GM21737 (cell line): ENCODE data around the gene CBX6.

Source experiments
- ATAC-seq: cut with Tn5 transposase; IDR thresholded peaks from one replicate; pipeline ENCODE4 v1.9.1; 2021; ENCODE audit warnings: mild to moderate bottlenecking, moderate library complexity; ENCODE audit not compliant: unreplicated experiment

Gene CBX6

GRCh38 chr22:38873469-38874411 lies 1.7 kb upstream of the CBX6 start:
- ATAC-seq, result no peak

GRCh38 chr22:38872831-38873248 lies 824 bp upstream of the CBX6 start:
- no peak for ATAC-seq

GRCh38 chr22:38871360-38872171 lies 450 bp downstream of the CBX6 start:
- ATAC-seq, result peak; percentile 14

GRCh38 chr22:38870791-38871359 lies 1.1 kb downstream of the CBX6 start:
- no peak for ATAC-seq

DNA sequence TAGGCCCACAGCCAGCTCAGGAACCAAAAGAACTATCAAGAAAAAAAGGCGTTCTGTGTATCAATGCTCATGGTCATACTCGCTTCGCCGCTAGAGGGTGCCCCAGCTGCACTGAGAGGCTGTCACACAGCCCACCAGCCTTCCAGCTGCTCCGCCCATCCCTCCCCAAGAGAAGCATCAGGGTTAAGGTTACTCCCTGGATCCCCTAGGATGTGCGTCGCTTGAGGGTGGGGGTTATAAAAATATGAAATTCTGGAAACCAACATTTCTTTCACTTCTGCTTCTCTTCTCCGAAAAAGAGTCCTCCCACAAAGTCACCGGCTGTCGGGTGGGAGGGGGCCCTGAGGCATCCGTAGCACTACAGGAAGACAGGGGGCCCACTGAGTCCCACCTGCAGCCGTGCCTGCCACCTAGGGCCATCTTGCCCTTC lies 1.7 kb downstream of the CBX6 start:
- ATAC-seq, result no peak

- no peak for ATAC-seq
These were observed 2.4 kb downstream of the CBX6 start for GRCh38 chr22:38869663-38870062.

DNA sequence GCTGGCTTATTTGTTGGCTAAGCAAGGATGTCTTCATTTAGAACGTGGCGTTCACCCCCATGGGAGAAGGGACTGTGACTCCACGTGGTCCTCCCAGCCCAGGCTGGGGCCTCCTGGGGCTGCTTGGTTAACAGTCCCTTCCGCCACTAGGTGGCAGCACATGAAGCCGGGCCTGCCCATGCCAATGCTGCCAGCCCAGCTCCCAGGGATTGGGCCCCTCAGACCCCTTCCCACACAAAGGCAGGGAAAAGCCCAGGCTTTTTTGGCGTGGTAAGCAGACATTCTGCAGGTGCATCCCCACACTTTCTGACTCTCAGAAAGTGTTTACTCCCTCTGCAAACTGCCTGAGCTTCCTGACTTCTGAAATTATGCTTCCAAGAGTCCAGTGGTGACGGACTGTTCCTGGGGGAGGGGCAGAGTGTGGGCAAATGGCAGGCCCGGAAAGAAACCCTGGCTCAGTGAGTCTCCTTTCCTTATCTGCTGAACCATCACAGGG lies 3.1 kb downstream of the CBX6 start:
- ATAC-seq, result no peak

DNA sequence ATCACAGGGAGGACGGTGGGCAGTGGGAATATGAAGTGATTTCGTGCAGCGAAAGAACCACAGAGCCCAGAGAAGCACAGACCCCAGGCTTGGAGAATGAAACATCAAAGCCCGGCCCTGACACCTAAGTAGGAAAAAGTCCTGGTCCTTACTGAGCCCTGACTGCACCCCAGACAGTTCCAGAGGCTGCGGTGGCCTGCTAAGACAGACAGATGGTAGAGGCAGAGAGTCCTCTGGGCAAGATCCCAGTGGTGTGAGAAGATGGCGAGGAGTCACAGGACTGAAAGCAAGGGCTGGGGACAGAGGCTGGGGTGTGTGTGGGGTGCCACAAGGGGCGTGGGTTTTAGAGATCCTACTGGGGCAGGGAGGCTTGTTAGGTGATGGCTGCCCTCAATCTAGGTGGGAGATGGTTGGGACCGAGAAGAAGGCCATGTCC lies 3.7 kb downstream of the CBX6 start:
- no peak for ATAC-seq

DNA sequence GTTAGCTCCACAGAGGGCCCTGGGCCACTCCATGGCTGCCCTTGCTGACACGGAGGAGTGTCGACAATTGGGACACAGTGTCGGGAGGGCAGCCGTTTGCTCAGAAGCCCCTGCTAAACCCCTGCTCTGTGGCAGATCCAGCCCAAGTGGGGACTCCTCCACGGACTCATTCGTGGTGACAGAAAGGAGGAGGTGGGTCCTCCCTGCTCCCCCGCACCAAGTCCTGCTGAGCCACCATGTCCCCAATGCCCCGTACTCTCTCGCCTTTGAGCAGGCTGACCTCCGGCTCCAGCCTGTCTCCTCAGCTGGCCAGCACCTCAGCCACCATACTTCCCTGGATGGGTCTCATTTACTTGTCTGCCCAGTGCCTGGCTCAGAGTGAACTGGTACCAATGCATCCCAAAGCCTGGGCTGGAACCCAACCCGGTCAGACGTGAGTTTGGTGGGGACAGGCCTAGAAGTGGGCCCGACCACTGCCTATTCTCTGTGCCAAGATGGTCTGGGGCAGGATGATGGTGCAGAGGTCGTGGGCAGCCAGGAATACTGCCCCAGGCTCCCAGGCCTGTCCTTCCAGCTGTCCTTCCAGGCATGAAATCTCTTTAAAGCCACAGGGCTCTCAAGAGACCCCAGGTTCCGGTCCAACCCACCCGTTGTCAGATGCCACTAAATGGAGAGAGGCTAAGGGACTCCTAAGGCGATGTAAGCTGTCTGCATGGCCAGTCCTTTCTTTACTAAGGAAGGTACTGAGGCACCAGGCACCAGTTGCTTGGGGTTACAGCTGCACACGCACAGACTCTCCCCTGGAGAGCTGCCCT lies 4.3 kb downstream of the CBX6 start:
- ATAC-seq, result no peak

GRCh38 chr22:38867124-38867455 lies 4.9 kb downstream of the CBX6 start:
- no peak for ATAC-seq

DNA sequence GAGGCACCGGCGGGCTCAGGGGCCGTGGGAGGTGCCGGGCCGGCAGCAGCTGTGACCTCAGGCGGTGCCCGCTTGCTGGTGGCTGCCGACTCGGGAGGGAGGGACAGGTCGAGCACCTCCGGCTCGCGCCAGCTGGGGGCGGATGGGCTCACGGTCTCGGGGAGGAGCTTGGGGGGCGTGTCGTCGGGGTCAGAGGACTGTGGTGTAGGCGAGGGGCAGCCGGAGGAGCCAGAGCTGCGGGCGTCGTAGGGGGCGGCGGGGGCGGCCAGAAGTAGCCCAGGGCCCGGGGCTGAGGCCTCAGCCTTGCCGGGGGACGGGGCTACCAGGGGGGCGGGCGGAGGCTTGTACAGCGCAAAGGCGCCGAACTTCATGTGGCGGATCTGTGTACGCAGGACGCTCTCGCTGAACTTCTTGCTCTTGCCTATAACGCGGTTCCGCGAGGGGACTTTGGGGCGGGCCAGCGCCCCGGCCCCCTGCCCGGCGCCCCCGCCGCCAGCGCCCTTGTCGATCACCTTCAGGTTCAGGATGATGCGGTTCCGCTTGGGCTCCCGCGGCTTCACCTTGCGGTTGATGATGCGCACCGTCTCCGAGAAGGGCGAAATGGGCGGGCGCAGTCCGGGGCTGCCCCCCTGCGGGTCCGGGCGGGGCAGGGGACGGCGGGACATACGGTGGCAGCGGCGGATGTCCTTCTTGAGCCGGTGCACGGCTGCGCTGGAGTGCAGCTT lies 5.5 kb downstream of the CBX6 start:
- no peak for ATAC-seq

DNA sequence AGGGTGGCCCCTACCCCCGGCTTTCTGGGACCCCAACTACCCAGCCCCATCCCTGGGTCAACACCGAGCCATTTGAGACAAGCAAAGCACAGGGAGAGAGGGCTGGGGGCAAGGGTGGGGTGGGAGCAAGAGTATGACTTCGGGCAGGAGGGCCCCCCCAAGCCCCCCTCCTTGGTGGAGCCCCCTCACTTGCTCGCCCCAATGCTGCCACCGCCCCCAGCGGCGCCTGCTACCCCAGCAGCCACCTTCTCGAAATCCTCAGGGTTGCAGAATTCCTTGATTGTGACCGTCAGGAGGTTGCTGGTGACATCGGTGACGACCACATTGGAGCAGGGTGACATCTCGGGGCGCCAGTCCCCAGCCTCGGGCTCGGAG lies 6.0 kb downstream of the CBX6 start:
- no peak for ATAC-seq

- no peak for ATAC-seq
These were observed 6.6 kb downstream of the CBX6 start for GRCh38 chr22:38865201-38866023.

DNA sequence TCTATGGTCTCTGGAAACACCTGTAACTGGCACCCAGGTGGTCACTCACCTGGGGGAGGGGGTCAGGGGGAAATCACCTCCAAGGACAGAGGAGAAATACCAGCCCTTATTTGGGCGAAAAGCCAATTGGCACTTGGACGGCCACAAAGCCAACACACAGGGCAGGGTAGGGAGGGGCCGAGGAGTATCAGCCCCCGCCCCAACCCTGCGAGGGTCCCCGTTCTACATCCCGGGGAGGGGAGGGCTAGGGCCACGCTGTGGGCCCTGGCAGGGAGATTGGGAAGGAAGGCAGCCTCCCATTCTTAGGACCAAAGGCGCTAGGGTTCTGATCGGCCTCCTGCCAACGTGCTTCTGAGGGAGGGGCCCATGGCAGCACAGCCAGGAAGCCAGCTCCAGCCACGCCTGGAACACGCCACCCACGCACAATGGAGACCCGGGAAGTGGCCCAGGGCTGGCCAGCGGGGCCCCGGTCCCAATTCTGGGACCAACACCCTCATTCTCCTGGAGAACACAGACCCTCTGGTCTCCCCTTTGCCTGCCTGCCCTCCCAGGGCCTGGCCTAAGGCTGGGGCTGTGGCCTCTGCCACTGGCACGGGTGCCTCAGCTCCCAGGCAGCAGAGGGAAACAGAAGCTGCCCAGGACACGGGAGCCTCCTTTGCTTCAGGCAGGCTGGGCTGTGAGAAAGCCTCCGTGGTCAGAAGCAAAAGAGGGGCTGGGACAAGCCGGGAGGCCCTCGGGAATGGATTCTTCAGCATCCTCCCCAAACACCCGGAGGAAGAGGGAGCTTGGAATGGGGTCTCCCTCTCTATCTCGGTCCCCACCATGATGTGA lies 7.4 kb downstream of the CBX6 start:
- ATAC-seq, result no peak

DNA sequence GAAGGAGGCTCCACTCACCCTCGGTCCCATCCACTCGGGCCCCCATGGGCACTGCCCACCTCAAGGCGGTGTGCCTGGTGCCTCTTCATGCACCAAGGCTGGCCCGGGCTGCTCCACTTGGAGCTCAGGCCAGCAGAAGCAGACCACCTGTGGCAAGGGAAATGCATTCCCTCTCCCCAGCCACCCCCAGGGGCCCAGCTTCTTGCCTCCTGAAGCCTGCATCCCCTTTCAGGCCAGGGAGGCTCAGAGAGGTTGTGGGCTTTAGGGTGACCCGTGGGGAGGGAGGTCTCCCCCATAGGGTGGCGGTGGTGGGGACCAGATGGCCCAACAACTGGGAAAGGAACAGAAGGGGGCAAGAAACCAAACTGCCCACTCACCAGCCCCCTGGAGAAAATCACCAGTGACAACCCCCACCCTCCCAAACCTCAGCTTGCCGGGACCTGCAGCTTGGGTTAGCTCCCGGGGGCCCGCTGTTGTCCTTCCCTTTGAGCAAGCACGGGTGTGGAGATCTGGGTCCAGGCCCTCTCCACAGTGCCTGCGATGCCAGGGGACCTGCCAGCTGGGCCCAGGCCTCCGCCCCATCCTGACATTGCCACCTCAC lies 8.4 kb downstream of the CBX6 start:
- no peak for ATAC-seq

DNA sequence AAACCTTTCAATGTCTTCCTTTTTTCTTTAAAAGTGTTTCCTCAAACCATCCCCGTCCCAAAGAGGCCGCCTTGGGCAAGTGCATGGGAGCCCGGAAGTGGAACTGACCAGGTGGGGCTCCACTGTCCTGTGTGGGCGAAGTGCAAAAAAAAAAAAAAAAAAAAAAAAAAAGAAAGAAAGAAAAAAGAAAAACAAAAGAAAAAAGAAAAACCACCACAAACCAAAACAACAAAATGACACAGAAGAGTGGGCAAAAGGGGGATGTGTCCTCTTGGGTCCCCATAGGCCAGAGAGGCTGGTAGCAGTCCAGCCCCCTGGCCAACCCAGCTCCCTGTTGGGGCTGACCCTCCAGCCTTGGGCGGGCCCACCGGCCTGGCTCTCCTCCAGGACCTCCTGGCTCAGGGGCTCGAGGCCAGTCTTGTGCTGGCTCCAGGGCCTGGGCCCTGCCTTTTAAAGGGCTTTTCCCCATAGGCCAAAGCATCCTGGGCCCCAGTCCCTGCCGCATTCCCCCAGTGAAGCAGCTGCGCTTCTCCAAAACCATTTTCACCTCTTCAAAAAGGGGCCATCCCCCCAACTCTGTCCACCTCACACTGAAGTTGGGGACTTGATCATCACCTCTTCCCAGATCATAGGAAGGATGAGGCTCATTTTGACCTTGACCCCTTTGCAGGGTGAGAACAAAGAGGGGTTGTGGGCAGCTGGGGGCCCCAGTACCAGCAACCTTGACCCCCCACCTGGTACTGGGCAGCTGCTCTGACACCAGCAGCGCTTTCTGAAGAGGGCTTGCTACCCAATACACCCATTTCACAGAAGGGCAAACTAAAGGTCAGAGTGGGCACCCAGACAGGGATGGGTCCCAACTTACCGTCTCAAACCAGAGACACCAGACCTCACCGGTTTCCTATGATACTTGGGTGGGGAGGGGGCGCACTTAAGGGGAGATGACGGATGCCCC lies 9.4 kb downstream of the CBX6 start:
- ATAC-seq, result no peak

DNA sequence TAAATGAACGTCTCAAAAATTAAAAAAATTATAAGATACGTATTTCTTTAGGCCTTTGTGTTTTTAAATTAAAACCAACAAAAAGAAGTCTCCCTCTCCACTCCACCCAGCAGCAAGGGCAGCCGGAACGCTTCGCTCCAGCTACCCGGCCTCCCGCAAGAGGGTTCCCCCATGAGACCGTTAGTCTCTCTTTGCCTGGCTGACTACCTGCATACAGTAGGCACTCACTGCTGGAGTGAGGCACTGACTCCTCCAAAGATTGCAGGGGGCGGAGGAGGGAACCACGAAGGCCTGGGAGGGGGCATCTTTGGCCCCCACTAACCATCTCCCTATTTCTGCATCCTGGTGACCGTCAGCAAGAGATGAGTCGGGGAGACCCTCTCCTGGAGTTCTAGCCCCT lies 10.1 kb downstream of the CBX6 start:
- no peak for ATAC-seq
